DND-41 (cell line): ENCODE results near the gene SDR42E1.
"Not testable (repeated sequence)": the region's sequence is repeated elsewhere in the genome, so short reads cannot be mapped to it uniquely, and the experiment has no call there.

Experiments
- CTCF ChIP-seq: IDR thresholded peaks from 2 replicates; pipeline ENCODE4 v1.5.1; 2012; ENCODE audit warnings: borderline replicate concordance, low read length, moderate library complexity, mild to moderate bottlenecking; ENCODE audit not compliant: poor library complexity, severe bottlenecking; ENCODE audit errors: extremely low read depth
- EZH2 ChIP-seq: IDR thresholded peaks from 3 replicates; pipeline ENCODE4 v1.6.1; 2012; ENCODE audit warnings: borderline replicate concordance, low read depth, mild to moderate bottlenecking, moderate library complexity, low read length, inconsistent platforms; ENCODE audit not compliant: severe bottlenecking

- TF ChIP-seq EZH2, CTCF: not testable (repeated sequence)
Measured at GRCh38 chr16:82009789-82010188, 1.5 kb downstream of the SDR42E1 start.
